Stomach smooth muscle (tissue), 2 donors: ENCODE results near the gene GLMP.
A peak's percentile ranks its signal among the peaks of the same experiment; 100 is the strongest.
"Not testable (repeated sequence)": the region's sequence is repeated elsewhere in the genome, so short reads cannot be mapped to it uniquely, and the experiment has no call there.

Experiments used
- H3K27ac ChIP-seq: one replicate; pipeline ENCODE4 v1.7.0; 2013; ENCODE audit warnings: mild to moderate bottlenecking, low read length, inconsistent platforms
- H3K27me3 ChIP-seq, 2 donors: one replicate each; pipeline ENCODE4 v1.7.0; 2013; ENCODE audit warnings: low read length in 2 of 2; ENCODE audit not compliant: insufficient read depth in 2 of 2, control insufficient read depth in 1 of 2
- H3K36me3 ChIP-seq, 2 donors: one replicate each; pipeline ENCODE4 v1.7.0; 2013; ENCODE audit warnings: low read length in 2 of 2; ENCODE audit not compliant: control insufficient read depth in 2 of 2, insufficient read depth in 2 of 2
- H3K4me1 ChIP-seq: one replicate; pipeline ENCODE4 v1.7.0; 2013; ENCODE audit warnings: low read length; ENCODE audit not compliant: control insufficient read depth, insufficient read depth
- H3K4me3 ChIP-seq, 2 donors: one replicate each; pipeline ENCODE4 v1.7.0; 2013; ENCODE audit warnings: low read length in 2 of 2
- H3K9ac ChIP-seq, 2 donors: one replicate each; pipeline ENCODE4 v1.7.0; 2013; ENCODE audit warnings: low read length in 2 of 2, mild to moderate bottlenecking in 1 of 2
- H3K9me3 ChIP-seq, 2 donors: one replicate each; pipeline ENCODE4 v1.7.0; 2013; ENCODE audit warnings: low read length in 2 of 2; ENCODE audit not compliant: control insufficient read depth in 2 of 2
- donor health status: healthy.
- donor health status: Pancreatic carcinoma.

The GLMP gene, protein sequence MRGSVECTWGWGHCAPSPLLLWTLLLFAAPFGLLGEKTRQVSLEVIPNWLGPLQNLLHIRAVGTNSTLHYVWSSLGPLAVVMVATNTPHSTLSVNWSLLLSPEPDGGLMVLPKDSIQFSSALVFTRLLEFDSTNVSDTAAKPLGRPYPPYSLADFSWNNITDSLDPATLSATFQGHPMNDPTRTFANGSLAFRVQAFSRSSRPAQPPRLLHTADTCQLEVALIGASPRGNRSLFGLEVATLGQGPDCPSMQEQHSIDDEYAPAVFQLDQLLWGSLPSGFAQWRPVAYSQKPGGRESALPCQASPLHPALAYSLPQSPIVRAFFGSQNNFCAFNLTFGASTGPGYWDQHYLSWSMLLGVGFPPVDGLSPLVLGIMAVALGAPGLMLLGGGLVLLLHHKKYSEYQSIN

DNA sequence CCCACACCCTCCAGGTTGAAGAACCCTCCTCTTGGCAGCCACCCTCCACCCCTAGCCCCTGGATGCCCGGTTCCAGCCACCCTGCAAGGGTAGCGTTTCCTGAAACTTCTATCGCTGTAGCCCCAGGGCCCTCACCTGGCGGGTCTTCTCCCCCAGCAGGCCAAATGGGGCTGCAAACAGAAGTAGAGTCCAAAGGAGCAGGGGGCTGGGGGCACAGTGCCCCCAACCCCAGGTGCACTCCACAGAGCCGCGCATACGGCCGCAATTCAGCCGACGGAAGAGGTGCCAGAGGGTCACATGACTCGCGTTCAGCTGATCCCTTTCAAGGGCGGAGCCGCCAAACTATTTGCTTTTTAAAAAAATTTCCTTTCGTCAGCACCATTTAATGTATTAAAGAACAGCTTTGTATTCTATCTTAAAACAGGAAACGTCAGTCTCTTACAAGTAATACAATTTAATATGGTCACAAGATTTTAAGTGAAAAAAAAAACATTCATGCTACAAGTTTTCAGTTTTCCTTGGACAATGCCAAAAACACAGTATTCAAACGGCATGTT lies at the start of gene GLMP:
TSS of gene GLMP (minus strand) at position 289 of the 557 bp plus-strand sequence. CDS start at position 255, 34 bp downstream.
- Histone ChIP-seq H3K9me3 (no peaks in the 10 kb centered on the region), H3K9ac (peak within 1 kb of the TSS; percentile 82 to 98), H3K36me3 (peaks cover 0 to 3% of the 10 kb centered on the region in 2 donors), H3K27me3 (no peaks in the 10 kb centered on the region), H3K4me1 (peaks cover 33% of the 10 kb centered on the region), H3K4me3 (peak within 1 kb of the TSS; percentile 92 to 93), H3K27ac (peak within 1 kb of the TSS; percentile 49)

DNA sequence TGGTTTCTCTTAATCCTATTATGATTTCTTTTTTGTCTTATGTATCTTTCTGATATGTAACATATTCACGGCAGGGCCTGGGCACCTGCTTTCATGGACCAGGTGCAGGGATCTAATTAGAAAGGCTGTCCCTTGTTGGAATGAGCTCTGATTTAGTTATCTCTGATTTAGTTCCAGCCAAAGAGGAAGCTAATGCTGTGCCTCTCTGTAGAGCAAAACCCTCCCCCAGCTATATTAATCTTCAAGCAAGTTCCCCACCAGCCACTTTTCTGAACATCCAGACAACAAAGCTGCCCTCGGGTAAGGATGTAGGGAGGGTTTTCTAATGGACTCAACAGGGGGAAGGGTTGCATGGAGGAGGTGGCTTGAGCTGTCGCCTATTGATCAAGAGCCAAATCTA lies 48.9 kb upstream of the GLMP start:
- H3K36me3 ChIP-seq: no peaks in the 10 kb centered on the region

DNA sequence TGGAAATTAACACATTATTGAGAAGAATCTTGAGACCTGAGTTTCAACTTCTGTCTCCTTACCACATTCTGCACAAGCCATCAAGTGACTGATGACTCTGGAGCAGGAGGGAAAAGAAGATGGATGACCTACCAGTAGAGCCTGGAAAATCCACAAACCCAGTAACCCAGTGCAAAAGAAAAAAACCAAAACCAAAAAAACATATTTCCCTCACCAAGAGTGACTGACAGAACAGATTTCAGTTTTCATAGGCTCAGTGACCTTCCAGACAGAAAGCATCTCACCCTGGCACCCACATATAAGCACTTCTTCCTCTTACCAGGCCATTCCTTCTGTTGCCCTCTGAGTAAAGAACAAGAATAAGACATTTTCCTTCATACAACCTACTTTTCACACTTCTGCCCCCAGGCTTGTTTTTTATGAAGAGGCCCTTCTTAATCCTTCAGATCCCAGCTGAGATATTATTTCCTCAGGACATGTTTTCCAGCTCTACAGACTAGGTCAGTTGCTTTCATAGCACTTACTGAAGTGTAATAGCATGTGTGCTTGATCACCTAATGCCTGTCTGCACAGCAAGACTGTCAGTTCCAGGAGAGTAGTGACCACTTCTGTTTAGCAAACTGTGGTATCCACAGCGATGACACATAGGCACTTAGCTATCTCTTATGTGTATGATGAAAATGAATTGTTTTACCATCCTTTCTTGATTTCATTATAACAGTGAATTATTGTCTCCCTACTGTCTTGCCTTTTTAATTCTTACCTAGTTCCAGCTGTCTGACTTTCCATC lies 46.9 kb upstream of the GLMP start:
- Histone ChIP-seq H3K27me3 (peaks cover 0 to 3% of the 10 kb centered on the region in 2 donors), H3K9me3 (no peaks in the 10 kb centered on the region), H3K36me3 (no peaks in the 10 kb centered on the region), H3K9ac (no peak overlapping the region), H3K27ac (no peak overlapping the region), H3K4me1 (peaks cover under 1% of the 10 kb centered on the region), H3K4me3 (no peak overlapping the region)

More for the DNA sequence above, 48.9 kb upstream of the GLMP start:
- Histone ChIP-seq H3K9me3 (no peaks in the 10 kb centered on the region), H3K4me3 (no peak overlapping the region), H3K27ac (no peak overlapping the region), H3K9ac (no peak overlapping the region), H3K4me1 (no peaks in the 10 kb centered on the region), H3K27me3 (peaks cover 0 to 5% of the 10 kb centered on the region in 2 donors)

DNA sequence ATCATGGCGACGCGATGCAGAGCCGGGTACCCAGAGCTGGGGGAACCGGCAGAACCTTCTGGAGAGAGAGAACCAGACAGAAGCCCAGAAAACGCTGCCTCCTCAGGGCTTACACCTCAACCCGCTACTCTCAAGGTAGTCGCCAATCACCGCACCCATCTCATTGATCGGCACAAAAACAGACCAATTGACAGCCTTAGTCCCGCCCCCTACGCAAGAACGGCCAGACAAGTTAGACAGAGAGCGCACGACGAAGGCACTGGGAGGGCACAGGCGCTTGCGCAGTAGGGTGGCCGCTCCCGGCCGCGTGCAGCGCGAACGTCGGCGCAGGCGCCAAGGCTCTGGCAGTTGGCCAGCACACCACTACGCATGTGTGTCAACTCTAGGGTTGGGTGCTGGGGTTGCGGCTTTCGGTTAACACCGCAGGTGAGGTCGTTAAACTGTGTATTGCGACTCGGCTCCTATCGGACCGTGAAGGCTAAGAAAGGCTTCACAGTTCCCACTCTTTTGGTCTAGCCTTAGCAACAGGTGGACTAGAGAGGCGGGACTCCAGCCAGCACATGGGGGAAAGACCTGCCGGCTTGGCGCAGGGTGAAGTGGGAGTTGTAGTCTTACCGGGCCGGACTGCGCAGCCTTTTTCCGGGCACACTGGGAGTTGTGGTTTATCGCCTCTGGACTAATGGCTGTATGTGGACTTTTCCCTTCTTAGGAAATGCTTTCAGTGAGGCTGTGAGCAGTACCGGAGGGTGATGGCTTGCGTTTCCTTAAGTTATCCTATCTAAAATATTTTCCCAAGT lies 42.9 kb upstream of the GLMP start, which contains the start of the genes CCT3 and TSACC:
TSS of gene CCT3 (minus strand) at position 113 of the 797 bp plus-strand sequence. CDS start at position 5, 108 bp downstream.
TSS of gene TSACC (plus strand) at position 347 of the 797 bp plus-strand sequence. CDS start 1,232 bp downstream, outside the sequence.
- peaks cover 14% of the 10 kb centered on the region for H3K4me1 ChIP-seq
- no peaks in the 10 kb centered on the region for H3K27me3 ChIP-seq
- peaks cover 14 to 18% of the 10 kb centered on the region in 2 donors for H3K36me3 ChIP-seq
- H3K9me3 ChIP-seq: no peaks in the 10 kb centered on the region
- H3K9ac ChIP-seq: peak within 1 kb of the TSS; percentile 76 to 93
- peak within 1 kb of the TSS; percentile 85 to 98 for H3K4me3 ChIP-seq
- H3K27ac ChIP-seq: peak within 1 kb of the TSS; percentile 76

DNA sequence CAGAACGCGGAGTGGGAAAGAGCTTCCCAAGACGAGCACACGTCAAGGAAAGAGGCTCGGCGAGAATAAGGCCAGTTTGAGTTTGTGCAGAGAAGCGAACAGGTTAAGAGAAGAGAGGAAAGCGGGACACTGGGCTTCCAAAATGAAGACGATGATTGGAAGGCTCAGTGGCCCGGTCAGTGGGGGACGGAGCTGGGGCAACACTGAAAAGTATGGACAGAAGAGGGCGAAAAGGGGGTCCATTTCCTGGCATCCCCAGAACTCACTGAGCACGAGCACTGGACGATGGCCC lies 42.4 kb upstream of the GLMP start:
- peak overlapping the region; percentile 85 to 98 for H3K4me3 ChIP-seq
- H3K36me3 ChIP-seq: peaks cover 16 to 21% of the 10 kb centered on the region in 2 donors
- no peaks in the 10 kb centered on the region for H3K27me3 ChIP-seq
- H3K27ac ChIP-seq: peak overlapping the region; percentile 76
- H3K9me3 ChIP-seq: no peaks in the 10 kb centered on the region
- peak overlapping the region; percentile 76 to 93 for H3K9ac ChIP-seq
- H3K4me1 ChIP-seq: peaks cover 14% of the 10 kb centered on the region

DNA sequence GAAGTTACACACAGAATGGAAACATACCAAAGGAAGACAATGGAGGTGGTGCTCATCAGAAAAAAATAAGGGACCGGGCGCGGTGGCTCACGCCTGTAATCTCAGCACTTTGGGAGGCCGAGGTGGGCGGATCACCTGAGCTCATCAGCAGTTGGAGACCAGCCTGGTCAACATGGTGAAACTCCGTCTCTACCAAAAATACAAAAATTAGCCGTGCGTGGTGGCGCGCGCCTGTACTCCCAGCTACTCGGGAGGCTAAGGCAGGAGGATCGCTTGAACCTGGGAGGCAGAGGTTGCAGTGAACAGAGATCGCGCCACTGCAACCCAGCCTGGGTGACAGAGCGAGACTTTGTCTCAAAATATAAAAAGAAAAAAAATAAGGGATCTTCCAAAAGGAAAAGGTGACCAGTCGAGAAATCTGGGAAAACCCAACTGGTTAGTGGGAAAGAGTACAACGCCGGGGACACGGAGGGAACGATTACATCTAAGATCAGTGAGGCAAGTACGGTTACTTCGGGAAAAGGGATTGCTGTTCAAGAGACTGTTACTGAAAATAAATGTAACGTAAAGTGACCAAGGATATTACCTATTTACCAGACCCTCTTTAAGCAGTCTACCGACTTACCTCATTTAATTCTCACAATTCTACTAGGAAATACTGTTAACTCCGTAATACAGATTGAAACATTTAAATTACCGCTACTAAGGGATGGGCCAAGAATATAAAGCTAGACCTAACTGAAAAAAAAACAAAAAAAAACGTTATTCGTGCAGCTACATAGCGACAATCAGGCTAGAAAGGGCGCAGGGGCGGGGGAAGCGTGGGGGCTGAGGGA lies 41.8 kb upstream of the GLMP start:
- peak overlapping the region; percentile 85 to 98 for H3K4me3 ChIP-seq

DNA sequence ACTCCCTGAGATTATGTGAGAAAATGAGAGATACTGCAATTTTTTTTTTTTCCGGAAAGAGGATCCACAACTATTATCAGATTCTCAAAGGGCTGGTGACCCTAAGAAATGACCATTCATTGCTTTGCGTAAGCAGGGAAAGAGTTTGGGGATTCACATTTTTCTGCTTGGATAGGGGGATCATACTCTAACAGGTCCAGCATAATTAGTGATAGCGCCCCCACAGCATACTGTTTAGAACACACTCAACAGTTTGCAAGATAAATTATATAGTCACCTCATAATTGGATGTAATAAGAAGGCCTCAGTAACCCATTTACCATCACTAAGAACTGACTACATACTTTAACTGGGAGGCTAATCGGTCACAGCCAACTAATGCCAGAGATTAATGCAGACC lies 40.8 kb upstream of the GLMP start:
- H3K4me3 ChIP-seq: peak overlapping the region; percentile 85 to 98
- H3K27ac ChIP-seq: no peak overlapping the region
- H3K4me1 ChIP-seq: peaks cover 14% of the 10 kb centered on the region
- no peaks in the 10 kb centered on the region for H3K9me3 ChIP-seq
- no peaks in the 10 kb centered on the region for H3K27me3 ChIP-seq
- peaks cover 26 to 27% of the 10 kb centered on the region in 2 donors for H3K36me3 ChIP-seq
- peak overlapping the region in 1 of 2 donors; percentile 14 for H3K9ac ChIP-seq

More for the DNA sequence above, 41.8 kb upstream of the GLMP start:
- peaks cover 14% of the 10 kb centered on the region for H3K4me1 ChIP-seq
- H3K9me3 ChIP-seq: no peaks in the 10 kb centered on the region
- peak overlapping the region; percentile 76 for H3K27ac ChIP-seq
- H3K36me3 ChIP-seq: peaks cover 21 to 27% of the 10 kb centered on the region in 2 donors
- H3K9ac ChIP-seq: peak overlapping the region; percentile 76 to 93
- no peaks in the 10 kb centered on the region for H3K27me3 ChIP-seq

DNA sequence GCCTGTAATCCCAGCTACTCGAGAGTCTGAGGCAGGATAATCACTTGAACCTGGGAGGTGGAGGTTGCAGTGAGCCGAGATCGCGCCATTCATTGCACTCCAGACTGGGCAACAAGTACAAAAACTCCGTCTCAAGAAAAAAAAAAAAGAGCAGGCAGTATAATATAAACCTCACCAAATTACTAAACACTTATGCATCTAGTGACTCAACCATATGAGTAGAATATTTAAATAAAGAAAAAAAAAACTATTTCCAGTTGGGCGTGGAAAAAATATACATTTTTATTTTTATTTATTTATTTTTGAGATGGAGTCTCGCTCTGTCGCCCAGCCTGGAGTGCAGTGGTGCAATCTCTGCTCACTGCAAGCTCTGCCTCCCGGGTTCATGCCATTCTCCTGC lies 27.7 kb upstream of the GLMP start:
- peaks cover 49 to 57% of the 10 kb centered on the region in 2 donors for H3K36me3 ChIP-seq
- H3K4me3 ChIP-seq, H3K9ac ChIP-seq, H3K27ac ChIP-seq, H3K9me3 ChIP-seq, H3K27me3 ChIP-seq, H3K4me1 ChIP-seq: not testable (repeated sequence)

DNA sequence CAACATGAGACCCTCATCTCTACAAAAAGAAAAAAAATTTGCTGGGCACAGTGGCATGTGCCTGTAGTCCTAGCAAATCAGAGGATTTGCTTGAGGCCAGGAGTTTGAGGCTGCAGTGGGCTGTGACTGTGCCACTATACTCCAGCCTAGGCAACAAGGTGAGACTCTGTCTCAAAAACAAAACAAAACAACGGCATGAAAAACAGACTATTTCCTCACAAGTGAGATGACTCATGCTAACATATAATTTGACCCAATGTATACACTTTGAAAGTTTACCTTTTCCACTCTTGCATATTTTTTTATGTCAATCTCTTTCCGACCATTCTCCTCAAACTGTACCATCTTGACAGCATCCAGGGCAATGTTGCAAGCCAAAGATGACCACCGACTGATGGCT lies 25.1 kb upstream of the GLMP start:
- H3K27me3 ChIP-seq: no peaks in the 10 kb centered on the region
- no peak overlapping the region for H3K4me3 ChIP-seq
- H3K27ac ChIP-seq: no peak overlapping the region
- peaks cover 67 to 75% of the 10 kb centered on the region in 2 donors for H3K36me3 ChIP-seq
- H3K9ac ChIP-seq: no peak overlapping the region
- H3K9me3 ChIP-seq: no peaks in the 10 kb centered on the region
- H3K4me1 ChIP-seq: no peaks in the 10 kb centered on the region
